HEK293T (cell line): ENCODE data around the gene SLAMF9.

Experiments used
- BHLHE40 ChIP-seq: fragments of 450-650 bp; IDR thresholded peaks from 2 replicates; pipeline ENCODE4 v1.6.1; 2016; ENCODE audit warnings: mild to moderate bottlenecking, moderate library complexity, borderline replicate concordance
- FOXA1 ChIP-seq: fragments of 450-650 bp; IDR thresholded peaks from 2 replicates; pipeline ENCODE4 v1.6.1; 2016; ENCODE audit warnings: mild to moderate bottlenecking
- TARDBP ChIP-seq: fragments of 450-650 bp; IDR thresholded peaks from 2 replicates; pipeline ENCODE4 v1.6.1; 2016
- ZNF384 ChIP-seq: fragments of 450-650 bp; IDR thresholded peaks from 2 replicates; pipeline ENCODE4 v1.6.1; 2016

DNA sequence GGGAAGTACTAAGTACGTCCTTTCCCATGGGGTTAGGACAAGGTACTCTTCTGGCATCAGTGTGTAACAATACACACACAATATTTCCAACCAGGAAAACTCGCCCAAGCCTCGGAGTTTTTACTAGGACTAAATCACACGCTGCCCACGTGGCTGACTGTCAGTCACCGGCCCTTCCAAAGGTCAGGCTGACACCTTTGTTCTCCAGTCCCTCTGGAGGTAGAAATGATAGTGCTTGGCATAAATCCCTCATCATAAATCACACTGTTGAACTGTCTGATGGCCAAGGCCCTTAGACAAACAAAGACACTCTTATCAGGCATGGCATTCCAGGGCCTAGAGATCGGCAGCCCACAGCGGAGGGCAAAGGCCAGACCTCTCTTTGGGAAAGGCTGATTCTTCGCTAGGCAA is 16.9 kb upstream of the SLAMF9 start:
- TF ChIP-seq FOXA1 (no peak), TARDBP (no peak), ZNF384 (no peak), BHLHE40 (no peak)
